NCI-H146 treated with DMSO at 0.1 percent for 48 hours (cell line): Measurements from ENCODE around the gene ADCK2.
A peak's percentile ranks its signal among the peaks of the same experiment; 100 is the strongest.
"Not testable (repeated sequence)": the region's sequence is repeated elsewhere in the genome, so short reads cannot be mapped to it uniquely, and the experiment has no call there.

Experiments
- DNase-seq: peaks from one replicate; lab custom pipeline; 2025; ENCODE audit not compliant: unreplicated experiment; lab: John Stamatoyannopoulos, UW

Gene ADCK2

DNA sequence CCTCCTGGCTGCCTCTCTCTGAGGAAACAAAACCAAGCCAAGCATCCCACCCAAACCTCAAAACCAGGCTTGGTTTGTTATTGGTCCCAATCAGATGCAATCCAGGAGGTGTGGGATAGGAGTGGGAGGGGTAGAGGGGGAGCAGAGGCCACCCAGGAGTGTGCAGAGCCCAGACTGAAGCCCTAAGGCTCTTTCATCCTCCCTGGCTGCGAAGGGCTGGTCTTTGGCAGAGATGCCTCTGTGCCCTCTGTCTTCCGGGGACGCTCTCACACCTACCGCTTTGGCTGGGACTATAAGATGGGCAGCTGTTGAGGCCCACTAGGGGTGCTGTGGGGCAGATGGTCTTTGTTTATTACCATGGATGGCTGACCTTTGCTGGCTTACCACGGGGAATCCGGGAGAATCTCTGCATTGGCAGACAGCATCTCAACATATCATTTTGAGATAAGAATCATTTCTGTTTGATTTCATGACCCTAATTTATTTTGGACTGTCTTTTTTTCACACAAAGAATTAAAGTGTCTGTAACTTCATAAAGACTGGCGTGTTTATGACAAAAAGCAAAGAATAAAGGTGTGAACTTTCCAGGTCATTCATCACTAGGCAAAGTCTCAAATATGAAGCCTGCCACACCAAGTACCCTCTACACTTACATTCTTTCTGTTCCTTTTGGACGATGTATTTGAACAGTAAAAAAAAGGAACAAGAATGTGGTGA lies 25.7 kb upstream of the ADCK2 start:
- peak; percentile 85 for DNase-seq

DNA sequence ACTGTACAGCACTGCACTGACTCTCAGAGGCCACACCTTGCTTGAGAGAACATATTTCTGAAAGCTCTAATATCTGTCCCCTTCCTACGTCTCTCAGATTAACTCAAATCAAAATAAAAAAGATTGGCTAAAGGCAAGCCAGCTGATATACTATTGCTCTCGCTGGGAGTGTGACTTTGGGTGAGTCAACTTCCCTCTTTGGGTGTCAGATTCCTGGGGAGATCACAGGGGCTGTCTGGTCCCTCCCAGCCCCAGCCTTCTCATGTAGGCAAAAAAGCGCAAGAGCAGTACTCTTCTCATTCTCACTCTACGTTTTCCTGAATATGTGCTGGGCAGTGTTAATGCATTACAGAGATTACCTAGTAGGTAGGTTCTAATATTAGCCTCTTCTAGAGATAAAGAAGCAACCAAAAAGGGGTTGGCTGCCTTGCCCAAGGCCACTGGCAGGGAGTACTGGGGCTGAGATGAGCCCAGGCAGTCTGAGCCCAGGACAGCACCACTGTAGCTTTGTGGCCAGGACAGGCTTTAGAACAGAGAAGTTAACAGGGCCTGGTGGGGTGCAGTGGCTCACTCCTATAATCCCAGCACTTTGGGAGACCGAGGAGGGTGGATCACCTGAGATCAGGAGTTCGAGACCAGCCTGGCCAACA lies 23.1 kb upstream of the ADCK2 start:
- DNase-seq = no peak

DNA sequence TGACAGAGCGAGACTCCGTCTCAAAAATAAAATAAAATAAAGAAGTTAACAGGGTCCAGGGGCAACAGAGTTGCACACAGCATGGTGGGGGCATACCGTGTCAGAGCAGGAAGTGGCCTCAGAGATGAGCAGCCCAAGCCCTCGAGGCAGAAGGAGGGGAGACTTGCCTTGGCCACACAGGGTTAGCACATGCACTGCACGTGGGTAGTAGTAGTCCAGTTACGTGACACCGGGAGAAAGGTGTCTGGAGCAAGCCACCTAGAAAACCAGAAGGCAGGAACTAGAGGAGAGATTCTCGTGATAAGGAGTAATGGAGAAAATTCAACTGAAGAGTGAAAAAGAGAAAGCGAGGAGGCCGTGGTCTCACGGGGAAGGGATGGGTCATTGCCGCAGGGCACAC lies 22.4 kb upstream of the ADCK2 start:
- no peak for DNase-seq

DNA sequence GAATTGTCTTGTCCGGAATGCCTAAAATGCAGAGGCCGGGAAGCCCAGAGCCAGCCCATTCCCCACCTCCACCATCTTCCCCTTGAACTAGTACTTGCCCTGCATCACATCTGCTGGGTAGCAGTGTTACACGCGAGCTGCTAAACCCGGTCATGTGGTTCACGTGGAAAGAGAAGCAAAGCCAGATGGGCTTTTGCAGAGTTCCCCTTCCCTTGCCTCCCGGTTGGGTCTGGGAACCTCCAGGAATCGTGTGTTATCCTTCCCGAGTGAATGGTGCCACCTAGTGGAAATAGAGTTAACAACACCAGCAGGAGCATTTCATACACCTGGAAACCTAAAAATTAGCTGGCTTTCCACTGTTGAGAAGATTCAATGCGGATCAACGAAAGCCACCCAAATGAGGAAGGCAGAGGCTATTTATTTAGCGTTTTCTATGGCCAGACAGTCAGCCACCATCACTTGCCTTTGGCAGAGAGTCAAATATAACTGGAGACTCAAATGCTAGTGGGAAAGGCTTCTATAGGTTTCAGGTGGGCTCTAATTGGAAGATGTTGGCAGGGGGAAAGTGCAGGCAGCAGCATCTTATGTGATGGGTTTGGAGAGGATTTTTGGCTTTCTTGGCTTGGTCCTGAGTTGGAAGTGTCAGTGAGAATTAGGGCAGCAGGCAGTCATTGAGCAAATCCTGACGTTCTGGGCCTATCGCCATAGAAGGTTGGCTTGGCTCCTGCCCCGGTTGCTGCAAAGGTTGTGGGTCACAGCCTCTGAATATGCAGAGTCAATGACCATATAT lies 19.2 kb upstream of the ADCK2 start:
- DNase-seq = peak; percentile 57

DNA sequence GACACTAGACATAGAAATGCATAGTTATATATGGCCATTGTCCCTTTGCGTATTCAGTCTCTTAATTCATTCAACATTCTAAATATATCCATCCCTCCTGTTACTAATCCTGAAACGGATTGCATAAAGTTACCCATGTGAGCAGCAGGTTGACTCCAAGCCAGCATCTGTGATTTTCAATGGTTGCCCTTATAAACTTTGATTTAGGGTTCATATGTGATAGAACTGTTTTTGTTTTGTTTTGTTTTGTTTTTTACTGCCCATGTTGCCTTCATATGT lies 18.7 kb upstream of the ADCK2 start:
- DNase-seq = no peak

DNA sequence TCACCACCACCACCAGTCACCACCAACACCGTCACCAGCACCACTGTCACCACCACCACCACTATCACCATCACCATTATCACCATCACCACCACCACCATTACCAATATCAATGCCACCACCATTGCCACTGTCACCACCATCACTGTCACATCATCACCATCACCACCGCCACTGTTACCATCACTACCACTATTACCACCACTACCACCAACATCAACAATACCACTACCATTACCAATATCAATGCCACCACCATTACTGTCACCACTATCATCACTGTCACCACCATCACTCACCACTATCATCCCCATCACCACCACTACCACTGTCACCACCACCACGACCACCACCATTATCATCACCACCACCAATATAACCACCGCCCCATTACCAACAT lies 18.1 kb upstream of the ADCK2 start:
- DNase-seq = no peak

DNA sequence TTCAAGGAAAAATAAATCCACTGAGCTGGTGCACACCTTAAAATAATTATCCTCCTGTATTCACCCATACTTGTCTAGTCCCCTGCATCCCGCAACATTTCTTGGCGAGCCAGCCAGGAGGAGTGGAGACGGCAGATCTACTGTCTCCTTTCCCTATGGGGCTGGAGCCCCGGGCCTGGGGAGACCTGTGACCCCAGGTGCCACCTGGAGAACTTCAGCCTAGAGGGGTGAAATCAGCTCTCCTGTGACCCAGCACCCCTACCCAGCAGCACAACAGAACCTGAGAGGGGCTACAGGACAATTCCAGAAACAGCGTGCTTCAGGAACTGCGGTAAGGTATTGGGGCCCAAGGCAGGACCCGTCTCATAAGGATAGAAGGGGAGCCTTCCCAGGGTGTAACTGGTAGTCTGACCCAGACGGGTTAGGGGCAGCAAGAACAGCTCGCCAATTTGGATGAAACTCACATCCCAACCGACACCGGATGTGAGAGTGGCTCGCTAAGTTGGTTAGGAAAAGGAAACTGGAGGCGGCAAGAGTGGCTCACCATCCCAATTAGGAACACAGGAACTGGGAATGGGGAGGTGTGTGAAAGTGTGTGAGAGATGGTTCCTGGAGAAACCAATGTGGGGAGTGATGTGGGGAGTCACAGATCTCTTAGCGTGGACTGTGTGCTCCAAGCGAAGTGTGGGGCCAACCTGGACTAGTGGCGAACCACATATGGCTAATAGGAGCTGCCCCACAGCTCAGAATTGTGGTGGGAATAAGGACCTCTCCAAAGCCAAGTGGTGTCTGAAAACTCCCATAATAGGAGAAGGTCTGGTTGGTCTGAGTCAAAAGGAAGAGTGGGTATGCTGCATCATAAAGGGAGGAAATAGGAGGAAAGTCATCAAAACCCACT lies 17.0 kb upstream of the ADCK2 start:
- no peak for DNase-seq

DNA sequence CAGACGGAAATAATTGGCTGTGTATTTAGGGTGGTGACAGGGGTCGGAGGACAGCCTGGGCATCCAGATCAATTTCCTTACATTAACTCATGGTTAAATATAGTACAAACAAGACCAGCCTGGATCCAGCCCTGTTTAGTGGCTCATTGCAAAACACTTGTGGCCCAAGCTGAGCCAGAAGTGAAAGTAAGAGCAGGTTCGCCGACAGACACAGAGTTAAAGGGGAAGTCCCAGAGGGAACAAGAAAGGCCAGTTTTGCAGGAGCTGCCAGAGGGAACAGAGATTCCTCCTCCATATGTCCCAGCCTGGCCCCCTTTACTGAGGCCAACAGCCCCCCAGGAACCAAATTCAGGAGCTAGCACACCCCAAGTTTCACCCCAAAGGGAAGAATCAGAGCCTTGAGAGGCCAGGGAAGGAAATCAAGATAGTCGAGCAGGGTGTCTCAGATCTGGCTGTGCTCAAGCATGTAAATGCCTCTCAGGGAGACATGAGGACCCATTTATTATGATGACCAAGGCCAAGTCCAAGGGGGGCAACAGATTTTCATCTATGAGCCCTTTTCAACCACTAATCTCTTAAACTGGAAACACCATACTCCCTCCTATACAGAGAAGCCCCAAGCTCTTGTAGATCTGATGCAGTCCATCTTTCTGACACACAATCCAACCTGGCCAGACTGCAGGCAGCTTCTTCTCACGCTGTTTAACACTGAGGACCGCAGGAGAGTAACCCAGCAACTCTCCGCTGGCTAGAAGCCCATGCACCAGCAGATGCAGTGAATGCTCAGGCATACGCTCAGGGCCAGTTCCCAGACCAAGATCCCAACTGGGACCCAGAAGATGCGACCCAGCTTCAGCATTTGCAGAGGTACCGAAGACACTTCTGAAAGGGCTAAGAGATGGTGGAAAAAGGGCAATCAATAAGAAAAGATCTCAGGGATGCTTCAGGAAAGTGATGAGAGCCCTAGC lies 15.9 kb upstream of the ADCK2 start:
- no peak for DNase-seq

DNA sequence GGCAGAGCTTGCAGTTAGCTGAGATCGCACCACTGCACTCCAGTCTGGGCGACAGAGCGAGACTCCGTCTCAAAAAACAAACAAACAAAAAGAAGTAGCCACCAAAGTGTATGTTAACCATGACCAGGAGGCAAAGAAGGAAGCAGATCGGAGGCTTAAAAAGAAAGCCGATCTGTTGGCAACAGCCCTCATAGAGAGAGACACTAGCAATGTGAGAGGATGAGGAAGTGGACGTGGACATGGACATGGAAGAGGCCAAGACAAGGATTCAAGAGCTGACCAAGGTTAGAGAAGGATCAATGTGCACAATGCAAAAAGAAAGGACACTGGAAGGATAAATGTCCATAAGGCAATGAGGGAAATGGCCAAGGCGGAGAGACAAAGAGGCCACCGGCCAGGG lies 14.9 kb upstream of the ADCK2 start:
- no peak for DNase-seq

DNA sequence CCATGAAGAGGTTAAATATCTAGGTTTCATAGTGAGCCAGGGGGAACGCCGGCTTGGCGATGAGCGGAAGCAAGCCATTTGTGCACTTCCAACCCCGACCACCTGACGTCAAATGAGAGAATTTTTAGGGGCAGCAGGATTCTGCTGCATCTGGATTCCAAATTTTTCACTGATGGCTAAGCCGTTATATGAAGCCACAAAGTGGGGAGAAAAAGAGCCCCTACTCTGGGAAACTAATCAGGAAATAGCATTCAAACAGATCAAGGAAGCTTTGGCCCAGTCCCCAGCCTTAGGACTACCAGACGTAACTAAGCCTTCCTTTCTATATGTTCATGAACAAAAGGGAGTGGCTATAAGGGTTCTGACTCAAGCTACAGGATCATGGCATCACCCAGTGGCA lies 12.9 kb upstream of the ADCK2 start:
- DNase-seq = no peak

DNA sequence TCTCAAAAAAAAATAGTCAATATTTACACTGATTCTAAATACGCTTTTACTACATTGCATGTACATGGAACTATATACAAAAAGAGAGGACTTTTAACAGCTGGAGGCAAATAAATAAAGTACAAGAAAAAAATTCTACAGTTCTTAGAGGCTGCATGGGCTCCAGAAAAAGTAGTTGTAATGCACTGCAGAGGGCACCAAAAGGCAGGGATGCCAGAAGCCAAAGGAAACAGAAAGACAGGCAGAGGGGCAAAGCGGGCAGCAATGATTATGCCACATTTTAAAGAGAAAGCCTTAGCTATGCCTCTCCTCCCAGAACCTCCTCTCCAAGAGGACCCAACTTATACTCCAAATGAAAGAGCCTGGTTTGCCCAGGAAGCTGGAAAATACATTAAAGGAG lies 11.6 kb upstream of the ADCK2 start:
- no peak for DNase-seq

DNA sequence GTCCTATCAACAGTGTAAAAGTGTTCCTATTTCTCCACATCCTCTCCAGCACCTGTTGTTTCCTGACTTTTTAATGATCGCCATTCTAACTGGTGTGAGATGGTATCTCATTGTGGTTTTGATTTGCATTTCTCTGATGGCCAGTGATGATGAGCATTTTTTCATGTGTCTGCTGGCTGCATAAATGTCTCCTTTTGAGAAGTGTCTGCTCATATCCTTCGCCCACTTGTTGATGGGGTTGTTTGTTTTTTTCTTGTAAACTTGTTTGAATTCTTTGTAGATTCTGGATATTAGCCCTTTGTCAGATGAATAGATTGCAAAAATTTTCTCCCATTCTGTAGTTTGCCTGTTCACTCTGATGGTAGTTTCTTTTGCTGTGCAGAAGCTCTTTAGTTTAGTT lies 9.8 kb upstream of the ADCK2 start:
- not testable (repeated sequence) for DNase-seq

DNA sequence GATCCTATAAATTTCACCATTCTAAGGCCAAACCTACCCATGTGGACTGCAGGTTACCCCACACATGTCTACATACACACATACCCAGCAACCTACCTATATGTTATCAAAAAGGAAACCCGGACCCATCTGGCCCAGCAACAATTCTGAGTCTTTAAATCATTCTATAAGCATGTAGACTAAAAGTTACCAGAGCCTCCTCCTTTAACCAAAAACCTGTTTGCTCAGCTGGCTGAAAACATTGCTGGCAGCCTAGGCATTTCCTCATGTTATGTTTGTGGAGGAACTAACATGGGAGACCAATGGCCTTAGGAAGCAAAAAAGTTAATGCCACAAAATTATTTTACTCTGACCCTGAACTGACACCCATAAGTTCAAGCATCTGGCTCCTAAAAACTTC lies 5.3 kb upstream of the ADCK2 start:
- DNase-seq = no peak

DNA sequence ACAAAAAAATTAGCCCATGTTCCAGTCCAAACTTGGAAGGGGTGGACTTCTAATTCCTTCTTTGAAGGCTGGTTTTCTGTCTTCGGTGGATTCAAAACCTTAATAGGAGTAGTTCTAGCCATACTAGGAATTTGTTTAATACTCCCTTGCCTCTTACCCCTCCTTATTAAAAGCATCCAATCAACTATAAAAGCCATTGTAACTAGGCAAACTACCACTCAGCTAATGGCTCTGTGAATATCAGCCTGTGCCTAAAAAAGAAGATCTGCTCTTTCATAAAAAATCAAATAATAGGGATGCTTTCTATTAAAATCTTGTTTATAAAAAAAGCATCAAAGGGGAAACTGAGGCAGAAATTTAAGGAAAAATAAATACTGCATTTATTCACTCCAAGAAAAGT lies 4.1 kb upstream of the ADCK2 start:
- no peak for DNase-seq

DNA sequence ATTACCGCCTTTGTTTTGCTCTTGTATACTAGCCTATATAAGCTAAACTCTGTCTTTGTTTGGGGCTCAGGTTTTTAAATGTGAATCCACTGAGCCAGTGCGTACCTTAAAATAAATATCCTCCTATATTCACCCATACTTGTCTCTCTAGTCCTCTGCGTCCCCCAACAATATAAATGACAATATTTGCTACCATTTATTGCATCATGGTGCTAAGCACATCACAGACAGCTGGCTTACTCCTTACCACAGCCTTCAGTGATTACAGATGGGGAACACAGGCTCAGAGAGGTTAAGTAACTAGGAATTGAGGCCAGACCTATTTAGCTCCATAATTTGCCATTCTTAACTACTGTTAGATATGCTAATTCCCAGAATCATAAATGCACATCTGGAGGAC lies 3.4 kb upstream of the ADCK2 start:
- DNase-seq = no peak

DNA sequence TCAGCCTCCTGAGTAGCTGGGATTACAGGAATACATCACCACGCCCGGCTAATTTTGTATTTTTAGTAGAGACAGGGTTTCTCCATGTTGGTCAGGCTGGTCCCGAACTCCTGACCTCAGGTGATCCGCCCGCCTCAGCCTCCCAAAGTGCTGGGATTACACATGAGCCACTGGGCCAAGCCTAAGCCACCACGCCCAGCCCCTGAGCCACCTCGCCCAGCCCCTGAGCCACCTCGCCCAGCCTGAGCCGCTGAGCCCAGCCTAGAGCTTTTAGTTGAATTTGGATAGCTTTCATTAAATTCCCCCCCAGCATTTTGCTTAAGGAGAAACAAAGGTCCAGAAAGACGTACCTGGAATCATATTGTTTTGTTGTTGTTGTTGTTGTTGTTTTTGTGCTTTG lies 2.9 kb upstream of the ADCK2 start:
- not testable (repeated sequence) for DNase-seq

DNA sequence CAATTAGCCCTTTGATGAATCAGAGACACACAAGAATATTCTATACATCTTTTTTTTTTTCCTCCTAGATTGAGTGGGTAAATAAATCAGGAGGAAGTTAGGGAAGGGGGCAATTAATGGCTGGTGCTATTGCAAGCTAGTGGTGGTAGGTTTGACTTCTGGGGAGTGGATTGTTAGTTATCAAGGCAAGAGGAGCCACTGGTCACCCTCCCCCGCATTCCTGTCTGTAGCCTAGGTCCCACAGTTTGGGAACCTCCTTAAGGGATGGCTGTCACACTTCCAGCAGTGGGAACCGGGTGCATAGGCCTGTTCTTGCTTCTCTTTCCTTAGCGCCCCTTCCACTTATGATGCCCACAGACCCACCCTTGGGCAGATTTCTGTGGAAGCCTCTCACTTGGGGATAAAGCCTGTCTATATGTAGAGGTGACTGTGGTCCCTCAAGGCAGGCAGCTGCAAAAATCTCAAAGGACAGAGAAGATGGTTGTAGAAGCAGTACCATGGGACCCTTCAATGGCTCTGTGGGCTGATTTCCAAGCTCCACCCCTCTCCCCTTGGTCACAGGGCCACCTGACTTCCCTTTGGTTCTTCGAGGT lies 2.3 kb upstream of the ADCK2 start:
- no peak for DNase-seq

DNA sequence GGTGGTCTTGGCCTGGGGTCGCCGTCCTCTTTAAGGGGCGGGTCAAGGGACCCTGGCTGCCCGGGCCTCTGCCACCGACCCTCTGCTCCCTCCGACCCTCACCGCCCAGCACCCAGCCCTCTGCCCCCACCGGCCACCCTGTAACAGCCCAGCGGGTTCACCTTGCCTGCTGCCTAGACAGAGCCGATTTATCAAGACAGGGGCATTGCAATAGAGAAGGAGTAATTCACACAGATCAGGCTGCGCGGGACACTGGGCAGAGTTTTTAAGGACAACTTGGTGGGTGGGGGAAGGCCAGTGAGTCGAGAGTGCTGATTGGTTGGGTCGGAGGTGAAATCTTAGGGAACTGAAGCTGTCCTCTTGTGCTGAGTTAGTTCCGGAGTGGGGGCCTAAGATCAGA lies 779 bp upstream of the ADCK2 start:
- no peak for DNase-seq

DNA sequence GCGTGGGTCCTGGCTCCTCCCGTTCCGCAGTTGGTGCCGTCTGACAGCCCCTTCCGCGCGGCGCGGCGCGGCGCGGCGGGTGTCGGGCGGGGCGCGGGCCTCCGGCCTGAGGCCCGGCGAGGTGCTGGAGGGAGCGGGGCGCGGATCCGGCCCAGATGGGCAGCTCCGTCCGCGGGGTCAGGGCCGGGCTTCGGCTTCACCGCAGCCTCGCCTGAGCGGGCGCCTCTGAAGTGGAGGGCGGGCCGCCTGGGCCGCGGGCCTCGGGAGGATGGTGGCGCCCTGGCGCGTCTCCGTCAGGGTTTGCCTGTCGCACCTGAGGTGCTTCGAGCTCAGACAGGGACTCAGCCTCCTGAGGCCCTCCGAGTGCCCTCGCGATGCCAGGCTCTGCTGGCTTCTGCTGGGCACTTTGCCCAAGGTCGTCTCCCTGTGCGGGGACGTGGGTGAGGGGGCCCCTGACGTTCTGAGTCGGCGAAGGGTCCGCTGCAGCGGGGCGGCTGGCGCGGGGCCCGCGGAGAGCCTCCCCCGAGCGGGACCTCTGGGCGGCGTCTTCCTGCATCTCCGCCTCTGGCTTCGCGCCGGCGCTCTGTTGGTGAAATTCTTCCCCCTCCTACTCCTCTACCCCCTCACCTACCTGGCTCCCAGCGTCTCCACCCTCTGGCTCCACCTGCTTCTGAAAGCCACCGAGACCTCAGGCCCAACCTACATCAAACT lies 473 bp downstream of the ADCK2 start:
- peak; percentile 54 for DNase-seq
